Head of caudate nucleus (tissue), 42 donors: ENCODE results near the gene KCNQ4.
A peak's percentile ranks its signal among the peaks of the same experiment; 100 is the strongest.

Experiments used
- DNase-seq, 42 donors: peaks; one replicate each; pipeline versions ENCODE4 v3.0.0 to v3.0.0-alpha.2; 2020 to 2021; ENCODE audit warnings: mixed read lengths in 7 of 42
- intact Hi-C: fragments of 100-400 bp; cut with DNase I; formaldehyde crosslinking; loops from one replicate; pipeline ENCODE4 v1.15.0; 2022

The KCNQ4 gene

GRCh38 chr1:40806240-40806639 lies 22.7 kb downstream of the KCNQ4 start:
- intact Hi-C loops, result no loop called here
- DNase-seq, result no peak

GRCh38 chr1:40806731-40807695 lies 23.4 kb downstream of the KCNQ4 start:
- intact Hi-C loops, result no loop called here
- DNase-seq, result no peak

- intact Hi-C loops, result no loop called here
- no peak for DNase-seq
These were observed 24.4 kb downstream of the KCNQ4 start for GRCh38 chr1:40808002-40808401.

GRCh38 chr1:40808444-40808843 lies 24.9 kb downstream of the KCNQ4 start:
- intact Hi-C loops, result no loop called here
- no peak for DNase-seq

GRCh38 chr1:40808909-40809308 lies 25.3 kb downstream of the KCNQ4 start:
- intact Hi-C loops, result no loop called here
- DNase-seq, result no peak

- intact Hi-C loops, result no loop called here
These were observed 27.3 kb downstream of the KCNQ4 start for GRCh38 chr1:40810927-40811326.

GRCh38 chr1:40815420-40815819 lies 31.8 kb downstream of the KCNQ4 start:
- DNase-seq, result no peak
- intact Hi-C loops, result no loop called here

More at GRCh38 chr1:40810927-40811326, 27.3 kb downstream of the KCNQ4 start:
- no peak for DNase-seq

GRCh38 chr1:40817791-40818263 lies 34.2 kb downstream of the KCNQ4 start:
- no peak for DNase-seq
- intact Hi-C loops, result no loop called here

- peak in 10 of 42 donors; percentile 7 to 48 (median 14) for DNase-seq
- intact Hi-C loops, result no loop called here
These were observed 34.8 kb downstream of the KCNQ4 start for GRCh38 chr1:40818264-40818961.

GRCh38 chr1:40819101-40819500 lies 35.5 kb downstream of the KCNQ4 start:
- intact Hi-C loops, result no loop called here
- no peak for DNase-seq

GRCh38 chr1:40820251-40820797 lies 36.7 kb downstream of the KCNQ4 start:
- DNase-seq, result peak in 1 of 42 donors; percentile 40
- intact Hi-C loops, result no loop called here

- peak; percentile 42 to 89 (median 76) for DNase-seq
- intact Hi-C loops, result no loop called here
These were observed 37.5 kb downstream of the KCNQ4 start for GRCh38 chr1:40820911-40821693.

- no peak for DNase-seq
- intact Hi-C loops, result no loop called here
These were observed 39.3 kb downstream of the KCNQ4 start for GRCh38 chr1:40822890-40823289.

- DNase-seq, result no peak
- intact Hi-C loops, result no loop called here
These were observed 39.8 kb downstream of the KCNQ4 start for GRCh38 chr1:40823345-40823744.

- DNase-seq, result no peak
- intact Hi-C loops, result no loop called here
These were observed 40.4 kb downstream of the KCNQ4 start for GRCh38 chr1:40823983-40824382.

- intact Hi-C loops, result no loop called here
- DNase-seq, result no peak
These were observed 41.2 kb downstream of the KCNQ4 start for GRCh38 chr1:40824591-40825434.

GRCh38 chr1:40825435-40825788 lies 41.8 kb downstream of the KCNQ4 start:
- intact Hi-C loops, result no loop called here
- DNase-seq, result no peak

GRCh38 chr1:40825996-40826395 lies 42.4 kb downstream of the KCNQ4 start:
- intact Hi-C loops, result no loop called here
- no peak for DNase-seq
